GM23248 (cell line): ENCODE measurements around the gene FAAH. TPM values are rescaled to one million over a fixed set of nuclear protein-coding genes. Genes with fewer than 3 reads are reported as not detected.

Experiments used
- DNase-seq: peaks from one replicate; pipeline ENCODE4 v3.0.0-alpha.2; 2015
- H2AFZ ChIP-seq: fragments of 200-600 bp; sonication (generic); 2 replicates; pipeline ENCODE4 v1.6.1; 2016; ENCODE audit warnings: antibody characterized with exemption
- H3F3A ChIP-seq: fragments of 200-600 bp; sonication (generic); 2 replicates; pipeline ENCODE4 v1.6.1; 2016; ENCODE audit warnings: mild to moderate bottlenecking, antibody characterized with exemption, mixed run types; ENCODE audit not compliant: insufficient read depth
- H3K27ac ChIP-seq: fragments of 200-600 bp; sonication (generic); 2 replicates; pipeline ENCODE4 v1.5.1; 2016; ENCODE audit warnings: mild to moderate bottlenecking
- H3K27me3 ChIP-seq: fragments of 200-600 bp; sonication (generic); replicated peaks from 2 replicates; pipeline ENCODE4 v1.6.1; 2016; ENCODE audit warnings: mild to moderate bottlenecking; ENCODE audit not compliant: insufficient read depth
- H3K36me3 ChIP-seq: fragments of 200-600 bp; sonication (generic); 2 replicates; pipeline ENCODE4 v1.6.1; 2016; ENCODE audit warnings: low read depth, mild to moderate bottlenecking
- H3K4me1 ChIP-seq: fragments of 200-600 bp; sonication (generic); 2 replicates; pipeline ENCODE4 v1.6.1; 2016; ENCODE audit warnings: mild to moderate bottlenecking; ENCODE audit not compliant: insufficient read depth
- H3K4me2 ChIP-seq: fragments of 200-600 bp; sonication (generic); one replicate; pipeline ENCODE4 v1.6.1; 2016; ENCODE audit warnings: mild to moderate bottlenecking; ENCODE audit not compliant: unreplicated experiment
- H3K4me3 ChIP-seq: fragments of 200-600 bp; sonication (generic); 2 replicates; pipeline ENCODE4 v1.5.1; 2016; ENCODE audit warnings: mild to moderate bottlenecking
- H3K79me2 ChIP-seq: fragments of 200-600 bp; sonication (generic); 2 replicates; pipeline ENCODE4 v1.6.1; 2016; ENCODE audit warnings: mild to moderate bottlenecking; ENCODE audit not compliant: insufficient read depth
- H3K9ac ChIP-seq: fragments of 200-600 bp; sonication (generic); 2 replicates; pipeline ENCODE4 v1.6.1; 2016; ENCODE audit warnings: mild to moderate bottlenecking
- H3K9me2 ChIP-seq: fragments of 200-600 bp; sonication (generic); 2 replicates; pipeline ENCODE4 v1.6.1; 2016; ENCODE audit warnings: mixed run types, mild to moderate bottlenecking, moderate library complexity; ENCODE audit not compliant: insufficient read depth
- H3K9me3 ChIP-seq: fragments of 200-600 bp; sonication (generic); one replicate; pipeline ENCODE4 v1.6.1; 2017; ENCODE audit warnings: low read depth
- H4K20me1 ChIP-seq: fragments of 200-600 bp; sonication (generic); 2 replicates; pipeline ENCODE4 v1.6.0; 2016; ENCODE audit not compliant: insufficient read depth
- EZH2 ChIP-seq: fragments of 200-600 bp; sonication (generic); IDR thresholded peaks from 2 replicates; pipeline ENCODE4 v1.6.1; 2018; ENCODE audit warnings: antibody characterized with exemption, mild to moderate bottlenecking; ENCODE audit not compliant: insufficient read depth, poor library complexity, severe bottlenecking
- EZH2phosphoT487 ChIP-seq: fragments of 200-600 bp; sonication (generic); IDR thresholded peaks from 2 replicates; pipeline ENCODE4 v1.6.1; 2018; ENCODE audit warnings: antibody characterized with exemption, moderate library complexity, mild to moderate bottlenecking, low read depth; ENCODE audit not compliant: insufficient read depth
- WGBS, 2 experiments: methylation state at CpG; one replicate each; pipeline ENCODE4 v1.1.6; 2015 to 2017; ENCODE audit warnings: low lambda C conversion rate in 2 of 2, low coverage in 1 of 2; ENCODE audit errors: missing lambda C conversion rate in 2 of 2; 5-methylcytosine and 5-hydroxymethylcytosine counted together
- in situ Hi-C: fragments of 300-500 bp; cut with MboI; formaldehyde crosslinking; loops from 2 replicates; pipeline ENCODE4 v1.15.0; 2020
- polyA plus RNA-seq: library from polyadenylated mRNA; unstranded; fragments of >200 nt; fragmentation: Nextera tagmentation; extraction: Ambion mirVana; gene quantifications from 2 replicates; pipeline ENCODE4 v1.2.1, GENCODE V29; 2016
- total RNA-seq: library from RNA; depleted of rRNA; stranded (reverse); fragments of >200 nt; shearing (Covaris generic); gene quantifications from 2 replicates; pipeline ENCODE4 v1.2.3, GENCODE V29; 2014

FAAH gene
- total and polyA plus RNA-seq, 2 experiments from 2014 or later: 0.74 to 0.97 TPM

DNA sequence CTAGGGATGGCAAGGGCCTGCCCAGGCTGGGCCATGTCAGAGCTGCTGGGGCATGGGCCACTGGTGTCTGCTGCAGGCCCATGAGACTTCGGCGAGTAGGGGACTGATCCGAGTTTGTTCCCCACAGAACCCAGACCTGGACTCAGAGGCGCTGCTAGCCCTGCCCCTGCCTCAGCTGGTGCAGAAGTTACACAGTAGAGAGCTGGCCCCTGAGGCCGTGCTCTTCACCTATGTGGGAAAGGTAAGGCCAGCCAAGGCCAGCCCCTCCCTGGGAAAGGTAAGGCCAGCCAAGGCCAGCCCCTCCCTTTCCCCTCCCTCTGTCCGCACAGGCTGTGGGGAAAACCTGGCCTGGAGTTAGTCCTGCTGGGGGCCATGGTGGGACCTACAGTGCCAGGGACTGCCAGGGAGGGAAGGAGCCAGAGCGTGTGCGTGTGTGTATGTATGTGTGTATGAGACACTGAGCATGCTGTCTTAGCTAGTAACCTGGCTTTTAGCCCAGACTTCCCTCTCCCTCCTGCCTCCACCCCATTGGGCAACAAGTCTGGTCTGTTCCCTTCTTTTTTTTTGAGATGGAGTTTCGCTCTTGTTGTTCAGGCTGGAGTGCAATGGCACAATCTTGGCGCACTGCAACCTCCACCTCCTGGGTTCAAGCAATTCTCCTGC is 8.0 kb downstream of the FAAH start:
- Histone ChIP-seq H3K79me2 (no peaks in the 10 kb centered on the region), H3K4me2 (no peak overlapping the region), H3F3A (no peaks in the 10 kb centered on the region), H3K4me3 (no peak overlapping the region), H3K9ac (no peak overlapping the region), H3K4me1 (no peaks in the 10 kb centered on the region), H3K9me2 (no peaks in the 10 kb centered on the region), H3K27me3 (no peaks in the 10 kb centered on the region), H4K20me1 (no peaks in the 10 kb centered on the region), H2AFZ (no peak overlapping the region), H3K27ac (no peak overlapping the region), H3K9me3 (no peaks in the 10 kb centered on the region), H3K36me3 (no peaks in the 10 kb centered on the region)
- WGBS, 2 experiments: 23 to 27% methylated on average over 9 to 10 of the region's 10 CpGs
- peak; percentile 97 for DNase-seq
- TF ChIP-seq EZH2phosphoT487 (no peak), EZH2 (no peak)
- in situ Hi-C loops: no loop called here

DNA sequence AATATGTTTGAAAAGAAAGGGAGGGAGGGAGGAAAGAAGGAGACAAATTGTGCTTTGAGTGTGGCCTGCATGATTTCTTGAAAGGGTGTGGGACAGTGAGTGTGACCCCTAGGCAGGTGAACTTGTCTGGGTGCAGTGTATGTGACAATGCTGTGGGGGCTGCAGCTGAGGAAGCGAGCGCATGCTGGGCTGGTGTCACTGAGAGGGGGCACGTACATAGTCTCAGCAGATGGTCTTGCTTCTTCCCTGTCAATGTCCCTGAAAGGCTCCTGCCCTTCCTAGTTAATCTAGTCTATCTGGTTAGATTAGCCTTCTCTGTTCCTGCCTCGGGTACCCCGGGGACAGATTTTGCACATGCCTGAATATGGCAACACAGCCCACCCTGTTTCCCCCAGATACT is 9.8 kb downstream of the FAAH start:
- Histone ChIP-seq H3K4me1 (no peaks in the 10 kb centered on the region), H3K9ac (no peak overlapping the region), H3K4me3 (no peak overlapping the region), H2AFZ (no peak overlapping the region), H4K20me1 (no peaks in the 10 kb centered on the region), H3K27ac (no peak overlapping the region), H3K9me2 (no peaks in the 10 kb centered on the region), H3K79me2 (no peaks in the 10 kb centered on the region), H3K27me3 (no peaks in the 10 kb centered on the region), H3F3A (no peaks in the 10 kb centered on the region), H3K36me3 (no peaks in the 10 kb centered on the region), H3K4me2 (no peak overlapping the region), H3K9me3 (no peaks in the 10 kb centered on the region)
- WGBS, 2 experiments: 85 to 87% methylated on average over 5 of the region's 5 CpGs
- in situ Hi-C loops: no loop called here
- DNase-seq: no peak
- TF ChIP-seq EZH2phosphoT487 (no peak), EZH2 (no peak)

DNA sequence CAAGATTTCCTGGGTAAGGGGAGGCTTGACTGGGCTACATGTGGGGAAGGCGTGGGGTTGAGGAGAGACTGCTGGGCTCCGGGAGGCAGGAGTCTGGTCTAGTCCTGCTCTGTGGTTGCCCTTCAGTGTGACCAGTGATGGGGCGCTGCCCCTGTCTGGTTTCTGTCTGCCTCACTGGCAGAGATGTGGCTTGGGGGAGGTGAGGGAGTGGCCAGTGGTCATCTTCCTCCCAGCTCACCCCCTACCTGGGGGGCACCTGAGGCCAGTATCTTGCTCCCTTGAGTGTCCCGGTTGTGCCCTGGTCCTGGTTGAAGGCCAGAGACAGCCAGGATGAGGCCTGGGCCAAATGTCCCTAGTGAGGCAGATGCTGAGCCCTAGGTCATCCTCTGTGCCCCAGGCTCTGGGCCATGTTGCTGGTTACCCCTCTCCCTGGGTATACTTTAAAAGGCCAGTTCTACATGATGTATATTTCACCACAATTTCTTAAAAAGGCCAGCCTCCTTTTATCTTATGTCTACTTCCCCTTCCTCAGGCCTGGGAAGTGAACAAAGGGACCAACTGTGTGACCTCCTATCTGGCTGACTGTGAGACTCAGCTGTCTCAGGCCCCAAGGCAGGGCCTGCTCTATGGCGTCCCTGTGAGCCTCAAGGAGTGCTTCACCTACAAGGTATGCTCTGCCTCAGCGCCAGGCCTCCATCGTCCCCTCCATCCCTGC is 10.5 kb downstream of the FAAH start:
- no peaks in the 10 kb centered on the region for H3K9me3 ChIP-seq
- no peak for DNase-seq
- H3K9me2 ChIP-seq: no peaks in the 10 kb centered on the region
- H3K36me3 ChIP-seq: no peaks in the 10 kb centered on the region
- H3K4me2 ChIP-seq: no peak overlapping the region
- WGBS, 2 experiments: 90 to 92% methylated on average over 7 of the region's 7 CpGs
- H2AFZ ChIP-seq: no peak overlapping the region
- no peaks in the 10 kb centered on the region for H4K20me1 ChIP-seq
- H3F3A ChIP-seq: no peaks in the 10 kb centered on the region
- H3K9ac ChIP-seq: no peak overlapping the region
- H3K4me3 ChIP-seq: no peak overlapping the region
- no peak for TF ChIP-seq EZH2
- TF ChIP-seq EZH2phosphoT487: no peak
- H3K79me2 ChIP-seq: no peaks in the 10 kb centered on the region
- H3K4me1 ChIP-seq: no peaks in the 10 kb centered on the region
- no peak overlapping the region for H3K27ac ChIP-seq
- in situ Hi-C loops: no loop called here
- H3K27me3 ChIP-seq: no peaks in the 10 kb centered on the region

DNA sequence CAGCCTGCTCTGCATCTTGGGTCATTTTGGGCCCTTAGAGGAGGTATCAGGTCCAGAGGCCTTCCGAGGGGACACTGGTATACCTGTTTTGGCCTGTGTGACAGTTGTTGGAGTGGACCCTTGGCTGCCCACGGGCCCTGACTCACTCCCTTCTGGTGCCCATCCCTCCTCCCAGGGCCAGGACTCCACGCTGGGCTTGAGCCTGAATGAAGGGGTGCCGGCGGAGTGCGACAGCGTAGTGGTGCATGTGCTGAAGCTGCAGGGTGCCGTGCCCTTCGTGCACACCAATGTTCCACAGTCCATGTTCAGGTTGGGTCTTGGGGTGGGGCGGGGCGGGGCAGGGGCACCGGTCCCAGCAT is 11.1 kb downstream of the FAAH start:
- Histone ChIP-seq H3K9me3 (no peaks in the 10 kb centered on the region), H3K27ac (no peak overlapping the region), H3K4me1 (no peaks in the 10 kb centered on the region), H3K4me3 (no peak overlapping the region), H3K4me2 (no peak overlapping the region), H3K9me2 (no peaks in the 10 kb centered on the region), H3K79me2 (no peaks in the 10 kb centered on the region), H3K9ac (no peak overlapping the region), H3F3A (no peaks in the 10 kb centered on the region), H4K20me1 (no peaks in the 10 kb centered on the region), H2AFZ (no peak overlapping the region), H3K36me3 (no peaks in the 10 kb centered on the region), H3K27me3 (no peaks in the 10 kb centered on the region)
- in situ Hi-C loops: no loop called here
- WGBS, 2 experiments: 83 to 87% methylated on average over 10 to 12 of the region's 12 CpGs
- no peak for DNase-seq
- no peak for TF ChIP-seq EZH2phosphoT487
- no peak for TF ChIP-seq EZH2
